ENCODE measurements around the gene PAPOLG.

- TF ChIP-seq CTCF (conservative IDR thresholded peaks at IDR 0.05; ENCODE audit: low read depth, low read length) (no peak), POLR2A (IDR thresholded peaks at IDR 0.05; ENCODE audit: low read depth, low read length) (peak; percentile 74; the same call in 1 of the 2 replicates), BHLHE40 (IDR thresholded peaks at IDR 0.05; ENCODE audit: low read depth, low read length) (no peak), CEBPB (IDR thresholded peaks at IDR 0.05; ENCODE audit: low read depth, low read length) (no peak), FOS (IDR thresholded peaks at IDR 0.05; ENCODE audit: low read depth, low read length) (no peak), MAFK (IDR thresholded peaks at IDR 0.05; ENCODE audit: low read depth, low read length) (no peak), RAD21 (IDR thresholded peaks at IDR 0.05; ENCODE audit: low read length) (no peak), USF2 (IDR thresholded peaks at IDR 0.05; ENCODE audit: low read depth, low read length) (no peak), RCOR1 (IDR thresholded peaks at IDR 0.05; ENCODE audit: insufficient replicate concordance, low read length) (no peak), RFX5 (IDR thresholded peaks at IDR 0.05; ENCODE audit: low read depth, low read length) (no peak)
Observed at GRCh38 chr2:60756097-60757087, at the start of gene PAPOLG.
